GM18507 (cell line): ENCODE data around the gene KRTAP22-2.

Experiments
- DNase-seq: peaks from one replicate; pipeline ENCODE4 v3.0.0; 2011; ENCODE audit warnings: low read depth; ENCODE audit not compliant: insufficient read length; ENCODE audit errors: extremely low spot score
- FAIRE-seq: peaks from 2 replicates; lab custom pipeline; 2011; peaks lifted over from hg19 to GRCh38; lab: Jason Lieb, UNC

KRTAP22-2 gene

DNA sequence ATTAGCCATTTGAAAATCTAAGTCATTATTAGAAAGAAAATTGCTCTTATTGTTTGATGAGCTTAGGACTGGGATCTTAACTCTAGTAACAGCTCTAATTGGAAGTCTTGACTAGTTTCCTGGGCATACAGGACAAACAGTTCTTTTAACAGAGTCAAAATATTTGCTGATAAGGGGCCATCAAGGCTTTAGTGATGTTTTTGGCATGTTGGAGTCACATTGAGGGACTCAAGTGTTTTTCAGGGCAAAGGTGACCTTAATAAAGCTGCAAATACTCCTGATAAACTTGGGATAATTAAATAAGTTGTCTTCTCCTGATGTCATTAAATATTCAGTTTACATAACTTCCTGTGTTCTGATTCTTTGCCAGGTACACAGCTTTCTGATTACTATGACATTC, 22.6 kb downstream of the KRTAP22-2 start:
- FAIRE-seq (no peak), DNase-seq (no peak)

DNA sequence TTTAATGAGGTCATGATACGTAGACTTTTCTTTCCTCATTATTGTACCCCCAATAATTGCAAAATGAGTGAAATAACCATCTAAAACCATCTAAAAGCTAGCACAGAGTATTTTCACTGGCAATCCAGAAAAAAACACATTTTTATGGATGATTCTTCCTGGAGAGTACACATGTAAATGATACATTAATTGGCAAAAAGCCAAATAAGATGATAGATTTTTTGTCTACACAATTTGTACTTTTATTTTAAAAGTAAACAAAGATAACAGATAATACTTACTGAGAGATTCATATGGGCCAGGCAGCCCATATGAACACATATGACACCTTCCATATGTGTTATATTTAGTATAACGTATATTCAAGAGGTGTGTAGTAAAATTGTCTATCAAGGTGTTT, 26.6 kb downstream of the KRTAP22-2 start:
- no peak for FAIRE-seq
- DNase-seq: no peak

DNA sequence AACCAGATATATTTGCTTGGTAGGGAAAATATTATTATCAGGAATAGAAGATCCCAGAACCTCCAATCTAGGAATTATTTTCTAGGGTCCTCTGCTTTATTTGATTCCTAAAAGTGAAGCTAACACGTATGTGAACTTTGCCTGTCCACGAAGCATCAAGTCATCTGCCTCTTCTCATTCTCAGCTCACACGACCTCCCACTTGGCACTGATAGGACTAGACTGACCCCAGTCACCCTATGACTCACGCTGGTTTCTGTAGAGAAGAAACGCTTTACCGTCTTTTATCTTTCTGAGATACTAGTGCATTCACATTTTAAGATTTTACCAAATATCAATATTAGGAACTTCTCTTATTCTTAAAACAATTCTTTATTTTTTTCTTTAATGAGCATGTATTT, 27.1 kb downstream of the KRTAP22-2 start:
- no peak for DNase-seq
- FAIRE-seq: no peak

DNA sequence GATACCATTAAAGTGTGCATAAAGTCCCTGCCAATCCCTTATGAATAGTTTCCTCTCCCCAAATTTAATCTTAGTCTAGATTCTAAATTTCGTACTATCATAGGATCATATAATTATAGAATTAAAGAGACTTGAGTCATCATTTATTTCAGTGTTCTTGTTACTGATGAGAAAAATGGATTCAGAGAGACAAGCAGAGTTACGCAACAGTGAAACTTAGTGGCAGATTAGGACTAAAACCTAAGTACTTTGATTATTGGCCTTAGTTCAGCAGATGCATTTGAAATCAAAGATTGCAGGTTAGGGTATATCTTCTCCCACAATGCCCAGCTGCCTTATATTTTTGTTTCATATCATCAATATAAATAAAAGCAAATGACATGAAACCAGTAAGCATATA, 28.2 kb downstream of the KRTAP22-2 start:
- no peak for DNase-seq
- FAIRE-seq: no peak

DNA sequence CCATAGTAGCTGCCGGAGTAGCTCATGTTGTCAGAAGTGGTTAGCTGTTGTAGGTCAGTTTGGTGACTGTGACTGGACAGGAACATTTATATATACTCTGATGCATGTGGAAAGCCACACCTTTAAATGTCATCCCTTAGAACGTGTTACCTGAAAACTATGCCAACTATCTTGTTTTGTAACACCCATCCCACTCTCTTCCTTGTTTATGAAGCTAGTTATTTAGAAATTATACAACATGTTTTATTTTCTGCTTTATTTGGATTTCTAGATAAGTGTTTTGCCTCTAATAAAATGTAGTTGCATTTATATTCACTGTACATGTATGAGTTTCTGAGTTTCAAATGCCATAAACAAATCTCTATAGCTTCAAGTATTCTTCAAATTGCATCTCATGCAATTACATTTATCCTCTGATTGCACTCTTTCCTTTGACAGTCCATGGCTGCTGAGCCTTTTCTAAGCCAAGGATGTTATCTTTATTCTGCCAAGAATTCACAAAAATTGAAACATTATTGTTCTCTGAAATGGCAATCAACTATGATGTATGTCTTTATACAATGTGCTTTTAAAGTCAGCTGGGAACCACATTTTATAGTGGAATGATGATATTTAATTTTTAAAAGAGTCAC, 28.8 kb downstream of the KRTAP22-2 start, which contains the start of gene KRTAP19-7:
TSS of gene KRTAP19-7 (minus strand) at position 51 of the 632 bp plus-strand sequence. CDS start at position 26, 25 bp downstream.
- DNase-seq (no peak), FAIRE-seq (no peak)

DNA sequence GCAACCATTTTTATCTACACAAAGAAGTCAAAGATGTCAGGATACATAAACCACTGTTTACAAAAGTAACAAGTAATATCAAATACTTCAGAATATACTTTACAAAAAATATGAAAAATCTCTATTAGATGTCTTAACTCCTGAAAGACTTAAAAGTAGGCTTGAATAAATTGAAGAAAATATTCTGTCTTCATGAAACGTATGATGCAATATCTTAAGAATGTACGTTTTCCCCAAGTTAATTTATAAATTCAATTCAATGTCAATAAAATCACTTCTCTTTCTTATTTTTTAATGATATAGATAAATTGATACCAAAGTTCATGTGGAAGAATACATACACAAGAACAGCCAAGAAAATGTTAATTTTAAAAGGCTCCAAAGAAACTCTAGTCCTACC, 35.1 kb downstream of the KRTAP22-2 start:
- no peak for DNase-seq
- FAIRE-seq: no peak

DNA sequence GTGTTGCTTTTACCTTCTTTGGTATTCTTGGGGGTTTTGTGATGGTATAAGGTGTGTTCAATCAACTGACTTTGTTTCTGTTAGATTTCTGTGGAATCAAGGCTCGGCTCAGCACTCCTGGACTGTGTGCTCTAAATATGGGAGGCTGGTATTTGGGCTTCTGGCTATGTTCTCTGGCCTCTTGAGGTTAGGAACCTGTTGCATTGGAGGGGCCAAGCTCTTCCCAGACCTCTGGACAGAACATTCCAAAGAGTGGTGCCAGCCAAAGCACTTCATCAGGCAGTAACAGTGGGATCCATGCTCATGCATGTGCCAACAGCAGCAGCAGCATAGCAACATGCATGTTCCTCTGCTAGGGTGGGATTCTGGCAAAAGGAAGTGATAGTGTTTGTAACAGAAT, 37.4 kb downstream of the KRTAP22-2 start:
- FAIRE-seq: no peak

DNA sequence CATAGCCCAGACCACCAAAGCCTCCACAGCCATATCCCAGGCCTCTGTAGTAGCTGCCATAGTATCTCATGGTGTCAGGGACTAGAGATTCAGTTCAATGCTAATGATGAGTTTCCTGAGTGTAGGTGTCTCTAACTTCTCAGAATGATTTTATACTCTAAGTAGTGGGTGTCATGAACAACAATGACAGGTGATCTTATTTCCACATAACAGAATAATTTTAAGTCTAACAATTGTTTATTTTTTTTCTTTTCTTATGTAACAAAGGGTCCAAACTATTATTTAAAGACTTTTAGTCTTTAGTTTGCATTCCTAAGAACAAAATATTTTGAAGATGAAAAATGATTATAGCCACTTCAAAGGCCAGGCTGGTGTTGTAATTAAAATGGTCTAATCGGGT, 48.4 kb downstream of the KRTAP22-2 start, which contains the start of gene KRTAP19-6:
TSS of gene KRTAP19-6 (minus strand) at position 101 of the 400 bp plus-strand sequence. CDS start at position 70, 31 bp downstream.
- no peak for FAIRE-seq
- DNase-seq: no peak

More for the DNA sequence above, 37.4 kb downstream of the KRTAP22-2 start:
- no peak for DNase-seq
